PC-9 (cell line): ENCODE results near the gene MAGEA3. TPM values are rescaled to one million over a fixed set of nuclear protein-coding genes. Genes with fewer than 3 reads are reported as not detected.
"Not testable (repeated sequence)": the region's sequence is repeated elsewhere in the genome, so short reads cannot be mapped to it uniquely, and the experiment has no call there.

ENCODE experiments used
- BruUV-seq: library from RNA; stranded (reverse); fragments of 400-500 nt; replicated peaks from 2 replicates; lab custom pipeline; 2021; lab: Mats Ljungman, UMichigan
- CTCF ChIA-PET: fragments of 300-600 bp; sonication (Branson Sonifier 250); formaldehyde crosslinking; loops from one replicate; lab custom pipeline; 2022; ENCODE audit warnings: antibody characterized with exemption; lab: Charles Lee
- POLR2A ChIA-PET: fragments of 300-600 bp; sonication (Branson Sonifier 250); formaldehyde crosslinking; loops from one replicate; lab custom pipeline; 2022; ENCODE audit warnings: antibody characterized with exemption; ENCODE audit not compliant: unreplicated experiment; lab: Charles Lee
- DNase-seq, 2 experiments: peaks; one replicate each; pipeline versions ENCODE4 v3.0.0 to v3.0.0-alpha.2; 2015 to 2022; ENCODE audit warnings: mixed read lengths in 1 of 2
- H2AFZ ChIP-seq: fragments of 200-600 bp; sonication (generic); 2 replicates; pipeline ENCODE4 v1.8.1; 2017; ENCODE audit warnings: antibody characterized with exemption
- H3F3A ChIP-seq: fragments of 200-600 bp; sonication (generic); 2 replicates; pipeline ENCODE4 v1.8.1; 2017; ENCODE audit warnings: antibody characterized with exemption, mild to moderate bottlenecking, low read depth; ENCODE audit not compliant: insufficient read depth
- H3K27ac ChIP-seq: fragments of 200-600 bp; sonication (generic); 2 replicates; pipeline ENCODE4 v1.6.1; 2016; ENCODE audit warnings: mixed run types
- H3K27me3 ChIP-seq: fragments of 200-600 bp; sonication (generic); 2 replicates; pipeline ENCODE4 v1.6.1; 2016; ENCODE audit warnings: low read depth, mixed run types; ENCODE audit not compliant: insufficient read depth
- H3K36me3 ChIP-seq: fragments of 200-600 bp; sonication (generic); 2 replicates; pipeline ENCODE4 v1.6.1; 2016; ENCODE audit warnings: low read depth, mixed run types
- H3K4me1 ChIP-seq: fragments of 200-600 bp; sonication (generic); replicated peaks from 2 replicates; pipeline ENCODE4 v1.6.1; 2016; ENCODE audit warnings: mixed run types; ENCODE audit not compliant: insufficient read depth
- H3K4me2 ChIP-seq: fragments of 200-600 bp; sonication (generic); 2 replicates; pipeline ENCODE4 v1.6.1; 2017; ENCODE audit warnings: mixed run types
- H3K4me3 ChIP-seq: fragments of 200-600 bp; sonication (generic); 2 replicates; pipeline ENCODE4 v1.6.1; 2016; ENCODE audit warnings: mixed run types
- H3K79me2 ChIP-seq: fragments of 200-600 bp; sonication (generic); 2 replicates; pipeline ENCODE4 v1.6.1; 2017; ENCODE audit warnings: low read depth, mixed run types
- H3K9me2 ChIP-seq: fragments of 200-600 bp; sonication (generic); 2 replicates; pipeline ENCODE4 v1.8.1; 2017; ENCODE audit warnings: mild to moderate bottlenecking; ENCODE audit not compliant: insufficient read depth
- H3K9me3 ChIP-seq: fragments of 200-600 bp; sonication (generic); 2 replicates; pipeline ENCODE4 v1.8.1; 2016; ENCODE audit warnings: low read depth; ENCODE audit not compliant: insufficient read depth
- H4K20me1 ChIP-seq: fragments of 200-600 bp; sonication (generic); 2 replicates; pipeline ENCODE4 v1.8.1; 2017; ENCODE audit not compliant: insufficient read depth
- EZH2 ChIP-seq: fragments of 200-600 bp; sonication (generic); IDR thresholded peaks from 2 replicates; pipeline ENCODE4 v1.8.0; 2017; ENCODE audit warnings: antibody characterized with exemption, low read depth
- intact Hi-C: fragments of 100-400 bp; cut with micrococcal nuclease; formaldehyde crosslinking; loops from one replicate; pipeline ENCODE4 v1.10.0; 2022; ENCODE audit not compliant: unreplicated experiment
- total RNA-seq: library from RNA; stranded (reverse); gene quantifications from 2 replicates; pipeline ENCODE4 v1.2.3, GENCODE V29; 2021
- TF ChIP-seq, protein P1 (sequence below): fragments of 200-600 bp; sonication (generic); conservative IDR thresholded peaks from 2 replicates; pipeline ENCODE4 v1.6.1; 2017; ENCODE audit warnings: mixed run types, antibody characterized with exemption, mild to moderate bottlenecking, moderate library complexity

The MAGEA3 gene
- total RNA-seq, 1 experiment from 2014 or later = 133 TPM

DNA sequence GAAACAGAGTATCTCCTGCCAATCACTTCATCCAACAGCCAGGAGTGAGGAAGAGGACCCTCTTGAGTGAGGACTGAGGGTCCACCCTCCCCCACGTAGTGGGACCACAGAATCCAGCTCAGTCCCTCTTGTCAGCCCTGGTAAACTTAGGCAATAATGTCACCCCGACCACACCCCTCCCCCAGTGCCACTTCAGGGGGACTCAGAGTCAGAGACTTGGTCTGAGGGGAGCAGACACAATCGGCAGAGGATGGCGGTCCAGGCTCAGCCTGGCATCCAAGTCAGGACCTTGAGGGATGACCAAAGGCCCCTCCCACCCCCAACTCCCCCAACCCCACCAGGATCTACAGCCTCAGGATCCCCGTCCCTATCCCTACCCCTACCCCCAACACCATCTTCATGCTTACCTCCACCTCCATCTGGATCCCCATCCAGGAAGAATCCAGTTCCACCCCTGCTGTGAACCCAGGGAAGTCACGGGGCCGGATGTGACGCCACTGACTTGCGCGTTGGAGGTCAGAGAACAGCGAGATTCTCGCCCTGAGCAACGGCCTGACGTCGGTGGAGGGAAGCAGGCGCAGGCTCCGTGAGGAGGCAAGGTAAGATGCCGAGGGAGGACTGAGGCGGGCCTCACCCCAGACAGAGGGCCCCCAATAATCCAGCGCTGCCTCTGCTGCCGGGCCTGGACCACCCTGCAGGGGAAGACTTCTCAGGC lies 34.8 kb downstream of the MAGEA3 start, which contains the start of the genes CSAG1 and MAGEA12:
CSAG1 (minus strand) TSS at position 461 of the 715 bp plus-strand sequence. CDS start 1,261 bp downstream, outside the sequence.
MAGEA12 (plus strand) TSS at position 497 of the 715 bp plus-strand sequence. CDS start 2,405 bp downstream, outside the sequence.
- H3K4me1 ChIP-seq = peaks cover 10% of the 10 kb centered on the region; the same call in 1 of the 2 replicates
- no peaks in the 10 kb centered on the region for H3K9me3 ChIP-seq
- peak within 1 kb of the TSS; percentile 62 for H3K4me3 ChIP-seq
- H3F3A ChIP-seq = no peaks in the 10 kb centered on the region
- DNase-seq = peak; percentile 51 to 83
- no peaks in the 10 kb centered on the region for H3K9me2 ChIP-seq
- TF ChIP-seq EZH2 = no peak
- TF ChIP-seq, protein P1, sequence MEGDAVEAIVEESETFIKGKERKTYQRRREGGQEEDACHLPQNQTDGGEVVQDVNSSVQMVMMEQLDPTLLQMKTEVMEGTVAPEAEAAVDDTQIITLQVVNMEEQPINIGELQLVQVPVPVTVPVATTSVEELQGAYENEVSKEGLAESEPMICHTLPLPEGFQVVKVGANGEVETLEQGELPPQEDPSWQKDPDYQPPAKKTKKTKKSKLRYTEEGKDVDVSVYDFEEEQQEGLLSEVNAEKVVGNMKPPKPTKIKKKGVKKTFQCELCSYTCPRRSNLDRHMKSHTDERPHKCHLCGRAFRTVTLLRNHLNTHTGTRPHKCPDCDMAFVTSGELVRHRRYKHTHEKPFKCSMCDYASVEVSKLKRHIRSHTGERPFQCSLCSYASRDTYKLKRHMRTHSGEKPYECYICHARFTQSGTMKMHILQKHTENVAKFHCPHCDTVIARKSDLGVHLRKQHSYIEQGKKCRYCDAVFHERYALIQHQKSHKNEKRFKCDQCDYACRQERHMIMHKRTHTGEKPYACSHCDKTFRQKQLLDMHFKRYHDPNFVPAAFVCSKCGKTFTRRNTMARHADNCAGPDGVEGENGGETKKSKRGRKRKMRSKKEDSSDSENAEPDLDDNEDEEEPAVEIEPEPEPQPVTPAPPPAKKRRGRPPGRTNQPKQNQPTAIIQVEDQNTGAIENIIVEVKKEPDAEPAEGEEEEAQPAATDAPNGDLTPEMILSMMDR = no peak
- H3K79me2 ChIP-seq = peaks cover 43% of the 10 kb centered on the region
- no TSS peak for BruUV-seq
- intact Hi-C loops = no loop called here
- peaks cover 4% of the 10 kb centered on the region; the same call in 1 of the 2 replicates for H3K27me3 ChIP-seq
- H3K27ac ChIP-seq = peak within 1 kb of the TSS; percentile 37; the same call in 1 of the 2 replicates
- peaks cover 4% of the 10 kb centered on the region; the same call in 1 of the 2 replicates for H4K20me1 ChIP-seq
- peak within 1 kb of the TSS; percentile 75 for H3K4me2 ChIP-seq
- no peak within 1 kb of the TSS for H2AFZ ChIP-seq
- H3K36me3 ChIP-seq = 0 out of 2 replicates have a peak, but pooled peaks cover 3% of the 10 kb centered on the region
- ChIA-PET CTCF (no interaction called here), POLR2A (no interaction called here)

DNA sequence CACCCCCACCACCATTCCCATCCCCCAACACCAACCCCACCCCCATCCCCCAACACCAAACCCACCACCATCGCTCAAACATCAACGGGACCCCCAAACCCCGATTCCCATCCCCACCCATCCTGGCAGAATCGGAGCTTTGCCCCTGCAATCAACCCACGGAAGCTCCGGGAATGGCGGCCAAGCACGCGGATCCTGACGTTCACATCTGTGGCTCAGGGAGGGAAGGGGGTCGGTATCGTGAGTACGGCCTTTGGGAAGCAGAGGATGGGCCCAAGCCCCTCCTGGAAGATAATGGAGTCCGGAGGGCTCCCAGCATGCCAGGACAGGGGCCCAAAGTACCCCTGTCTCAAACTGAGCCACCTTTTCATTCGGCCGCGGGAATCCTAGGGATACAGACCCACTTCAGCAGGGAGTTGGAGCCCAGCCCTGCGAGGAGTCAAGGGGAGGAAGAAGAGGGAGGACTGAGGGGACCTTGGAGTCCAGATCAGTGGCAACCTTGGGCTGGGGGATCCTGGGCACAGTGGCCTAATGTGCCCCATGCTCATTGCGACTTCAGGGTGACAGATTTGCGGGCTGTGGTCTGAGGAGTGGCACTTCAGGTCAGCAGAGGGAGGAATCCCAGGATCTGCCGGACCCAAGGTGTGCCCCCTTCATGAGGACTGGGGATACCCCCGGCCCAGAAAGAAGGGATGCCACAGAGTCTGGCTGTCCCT lies 35.7 kb downstream of the MAGEA3 start:
- CTCF ChIA-PET, POLR2A ChIA-PET: not testable (repeated sequence)
- peak overlapping the region; percentile 62 for H3K4me3 ChIP-seq

DNA sequence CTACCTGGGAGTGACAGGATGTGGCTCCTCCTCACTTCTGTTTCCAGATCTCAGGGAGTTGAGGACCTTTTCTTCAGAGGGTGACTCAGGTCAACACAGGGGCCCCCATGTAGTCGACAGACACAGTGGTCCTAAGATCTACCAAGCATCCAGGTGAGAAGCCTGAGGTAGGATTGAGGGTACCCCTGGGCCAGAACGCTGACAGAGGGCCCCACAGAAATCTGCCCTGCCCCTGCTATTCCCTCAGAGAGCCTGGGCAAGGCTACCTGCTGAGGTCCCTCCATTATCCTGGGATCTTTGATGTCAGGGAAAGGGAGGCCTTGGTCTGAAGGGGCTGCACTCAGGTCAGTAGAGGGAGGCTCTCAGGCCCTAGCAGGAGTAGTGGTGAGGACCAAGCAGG lies 36.5 kb downstream of the MAGEA3 start:
- TF ChIP-seq, protein P1 = no peak
- no peak for TF ChIP-seq EZH2
- Histone ChIP-seq H3K79me2 (peaks cover 43% of the 10 kb centered on the region), H3K4me2 (peak overlapping the region; percentile 71), H3K27me3 (no peaks in the 10 kb centered on the region; the same call in 1 of the 2 replicates), H3K9me3 (no peaks in the 10 kb centered on the region), H3F3A (no peaks in the 10 kb centered on the region), H3K4me1 (peaks cover 10% of the 10 kb centered on the region; the same call in 1 of the 2 replicates), H4K20me1 (peaks cover 4% of the 10 kb centered on the region; the same call in 1 of the 2 replicates), H3K9me2 (no peaks in the 10 kb centered on the region), H2AFZ (no peak overlapping the region), H3K36me3 (0 out of 2 replicates have a peak, but pooled peaks cover 3% of the 10 kb centered on the region), H3K4me3 (peak overlapping the region; percentile 62; the same call in 1 of the 2 replicates), H3K27ac (no peak overlapping the region)
- DNase-seq = no peak
- POLR2A ChIA-PET = no interaction called here
- BruUV-seq = no TSS peak
- CTCF ChIA-PET = no interaction called here
- intact Hi-C loops = no loop called here

More for the DNA sequence above, 35.7 kb downstream of the MAGEA3 start:
- DNase-seq, intact Hi-C loops, H3K36me3 ChIP-seq, H3K27me3 ChIP-seq, H3K9me2 ChIP-seq, H3F3A ChIP-seq, H4K20me1 ChIP-seq, H2AFZ ChIP-seq, H3K9me3 ChIP-seq: not testable (repeated sequence)
- H3K27ac ChIP-seq = peak overlapping the region; percentile 37; the same call in 1 of the 2 replicates
- peak overlapping the region; percentile 71 for H3K4me2 ChIP-seq
- BruUV-seq = TSS peak; percentile 63
- H3K4me1 ChIP-seq = peaks cover 10% of the 10 kb centered on the region; the same call in 1 of the 2 replicates
- peaks cover 43% of the 10 kb centered on the region for H3K79me2 ChIP-seq
